Naive thymus-derived CD4-positive, alpha-beta T cell (primary cell): ENCODE data around the gene ALX1. TPM values are rescaled to one million over a fixed set of nuclear protein-coding genes. Genes with fewer than 3 reads are reported as not detected.

Experiments used
- polyA plus RNA-seq, 2 donors: library from polyadenylated mRNA; unstranded; fragments of 300-500 nt; fragmentation: Illumina TruSeq; gene quantifications; one replicate each; pipeline ENCODE4 v1.2.3, GENCODE V29; 2021
- total RNA-seq, 6 experiments: library from RNA in 5 of 6; stranded (reverse) in 5 of 6; gene quantifications; 1 replicate in 5 of 6; 2 replicates in 1 of 6; pipeline ENCODE4 v1.2.3 and lab custom pipeline; 2021 to 2026

Gene ALX1
- total and polyA plus RNA-seq, 7 experiments from 2014 or later: not detected

Other genes starting within 250 kb of the ALX1 start
- not detected for gene TSPAN19, start 243.9 kb upstream of the ALX1 start, total RNA-seq
- not detected for gene TSPAN19, start 243.9 kb upstream of the ALX1 start, polyA plus RNA-seq
- not detected for gene LRRIQ1, start 243.9 kb upstream of the ALX1 start, total RNA-seq
- not detected for gene LRRIQ1, start 243.9 kb upstream of the ALX1 start, polyA plus RNA-seq